Memory B cell (primary cell): Measurements from ENCODE around the gene KCND3.

Source experiments
- ATAC-seq: fragments of 150-1000 bp; cut with Tn5 transposase; 2 replicates; pipeline ENCODE4 v1.10.0; 2021; ENCODE audit warnings: low read depth, mild to moderate bottlenecking, moderate library complexity
- DNase-seq, 2 donors: peaks; one replicate each; pipeline ENCODE4 v3.0.0; 2022; ENCODE audit warnings: low spot score in 2 of 2
- H3K27ac Mint-ChIP-seq: one replicate; pipeline ENCODE4 v1.8.0; 2022; ENCODE audit warnings: mild to moderate bottlenecking, moderate library complexity, mixed read lengths
- H3K27me3 Mint-ChIP-seq: one replicate; pipeline ENCODE4 v1.8.0; 2022; ENCODE audit warnings: mixed read lengths
- H3K36me3 Mint-ChIP-seq: one replicate; pipeline ENCODE4 v1.8.0; 2022; ENCODE audit warnings: mild to moderate bottlenecking, mixed read lengths
- H3K4me1 Mint-ChIP-seq: one replicate; pipeline ENCODE4 v1.8.0; 2022; ENCODE audit warnings: mixed read lengths
- H3K4me3 Mint-ChIP-seq: one replicate; pipeline ENCODE4 v1.8.0; 2022; ENCODE audit warnings: mild to moderate bottlenecking, moderate library complexity, mixed read lengths
- H3K9me3 Mint-ChIP-seq: one replicate; pipeline ENCODE4 v1.8.0; 2022; ENCODE audit warnings: mixed read lengths

KCND3 gene

GRCh38 chr1:111882559-111882958, 106.9 kb downstream of the KCND3 start:
- DNase-seq: no peak
- peaks cover 16% of the 10 kb centered on the region for H3K27me3 Mint-ChIP-seq
- no peak for ATAC-seq

GRCh38 chr1:111880881-111881837, 108.3 kb downstream of the KCND3 start:
- Mint-ChIP-seq H3K9me3 (no peaks in the 10 kb centered on the region), H3K4me3 (no peak overlapping the region), H3K4me1 (peaks cover 15% of the 10 kb centered on the region), H3K36me3 (no peaks in the 10 kb centered on the region), H3K27me3 (peaks cover 19% of the 10 kb centered on the region), H3K27ac (no peak overlapping the region)
- DNase-seq: no peak
- ATAC-seq: no peak

More at GRCh38 chr1:111882559-111882958, 106.9 kb downstream of the KCND3 start:
- Mint-ChIP-seq H3K9me3 (no peaks in the 10 kb centered on the region), H3K27ac (no peak overlapping the region), H3K36me3 (no peaks in the 10 kb centered on the region), H3K4me3 (no peak overlapping the region), H3K4me1 (peaks cover 15% of the 10 kb centered on the region)

GRCh38 chr1:111879081-111879480, 110.4 kb downstream of the KCND3 start:
- DNase-seq: no peak
- no peak overlapping the region for H3K27ac Mint-ChIP-seq
- no peaks in the 10 kb centered on the region for H3K9me3 Mint-ChIP-seq
- peak overlapping the region; percentile 0 for H3K4me3 Mint-ChIP-seq
- no peak for ATAC-seq
- no peaks in the 10 kb centered on the region for H3K36me3 Mint-ChIP-seq
- peaks cover 17% of the 10 kb centered on the region for H3K27me3 Mint-ChIP-seq
- H3K4me1 Mint-ChIP-seq: peaks cover 15% of the 10 kb centered on the region

GRCh38 chr1:111878649-111879048, 110.8 kb downstream of the KCND3 start:
- H3K9me3 Mint-ChIP-seq: no peaks in the 10 kb centered on the region
- ATAC-seq (peak; percentile 97), DNase-seq (peak in 1 of 2 donors; percentile 11)
- H3K27me3 Mint-ChIP-seq: peaks cover 17% of the 10 kb centered on the region
- H3K4me3 Mint-ChIP-seq: no peak overlapping the region
- peaks cover 15% of the 10 kb centered on the region for H3K4me1 Mint-ChIP-seq
- H3K27ac Mint-ChIP-seq: no peak overlapping the region
- no peaks in the 10 kb centered on the region for H3K36me3 Mint-ChIP-seq

GRCh38 chr1:111878091-111878490, 111.4 kb downstream of the KCND3 start:
- H3K9me3 Mint-ChIP-seq: no peaks in the 10 kb centered on the region
- DNase-seq: no peak
- no peaks in the 10 kb centered on the region for H3K36me3 Mint-ChIP-seq
- ATAC-seq: no peak
- H3K4me1 Mint-ChIP-seq: peaks cover 15% of the 10 kb centered on the region
- peak overlapping the region; percentile 3 for H3K27ac Mint-ChIP-seq
- H3K27me3 Mint-ChIP-seq: peaks cover 15% of the 10 kb centered on the region
- H3K4me3 Mint-ChIP-seq: no peak overlapping the region

- Mint-ChIP-seq H3K4me3 (no peak overlapping the region), H3K27ac (no peak overlapping the region), H3K9me3 (no peaks in the 10 kb centered on the region), H3K4me1 (peaks cover 13% of the 10 kb centered on the region), H3K36me3 (no peaks in the 10 kb centered on the region), H3K27me3 (peaks cover 7% of the 10 kb centered on the region)
- DNase-seq: no peak
- ATAC-seq: no peak
These were observed 112.8 kb downstream of the KCND3 start for GRCh38 chr1:111876631-111877030.

GRCh38 chr1:111875640-111876039, 113.8 kb downstream of the KCND3 start:
- no peak overlapping the region for H3K4me3 Mint-ChIP-seq
- H3K27me3 Mint-ChIP-seq: peaks cover 4% of the 10 kb centered on the region

GRCh38 chr1:111873460-111874030, 115.9 kb downstream of the KCND3 start:
- Mint-ChIP-seq H3K4me1 (peaks cover 8% of the 10 kb centered on the region), H3K27me3 (peaks cover 6% of the 10 kb centered on the region), H3K4me3 (no peak overlapping the region), H3K27ac (no peak overlapping the region), H3K36me3 (no peaks in the 10 kb centered on the region), H3K9me3 (no peaks in the 10 kb centered on the region)
- DNase-seq: no peak
- no peak for ATAC-seq

More at GRCh38 chr1:111875640-111876039, 113.8 kb downstream of the KCND3 start:
- DNase-seq (no peak), ATAC-seq (no peak)
- Mint-ChIP-seq H3K36me3 (no peaks in the 10 kb centered on the region), H3K4me1 (peaks cover 13% of the 10 kb centered on the region), H3K9me3 (no peaks in the 10 kb centered on the region), H3K27ac (no peak overlapping the region)

- no peak overlapping the region for H3K27ac Mint-ChIP-seq
- no peaks in the 10 kb centered on the region for H3K4me1 Mint-ChIP-seq
- no peak overlapping the region for H3K4me3 Mint-ChIP-seq
- H3K9me3 Mint-ChIP-seq: no peaks in the 10 kb centered on the region
- no peak for DNase-seq
- no peak for ATAC-seq
- no peaks in the 10 kb centered on the region for H3K36me3 Mint-ChIP-seq
- peaks cover 4% of the 10 kb centered on the region for H3K27me3 Mint-ChIP-seq
These were observed 119.3 kb downstream of the KCND3 start for GRCh38 chr1:111870181-111870580.

- no peak overlapping the region for H3K4me3 Mint-ChIP-seq
- DNase-seq (no peak), ATAC-seq (no peak)
- H3K4me1 Mint-ChIP-seq: peaks cover 8% of the 10 kb centered on the region
- H3K27ac Mint-ChIP-seq: no peak overlapping the region
- H3K27me3 Mint-ChIP-seq: peaks cover 14% of the 10 kb centered on the region
- no peaks in the 10 kb centered on the region for H3K36me3 Mint-ChIP-seq
- no peaks in the 10 kb centered on the region for H3K9me3 Mint-ChIP-seq
These were observed 121.5 kb downstream of the KCND3 start for GRCh38 chr1:111867868-111868440.

- H3K36me3 Mint-ChIP-seq: no peaks in the 10 kb centered on the region
- no peak overlapping the region for H3K4me3 Mint-ChIP-seq
- no peak overlapping the region for H3K27ac Mint-ChIP-seq
- H3K4me1 Mint-ChIP-seq: peaks cover 8% of the 10 kb centered on the region
- H3K9me3 Mint-ChIP-seq: no peaks in the 10 kb centered on the region
- peak; percentile 34 for ATAC-seq
- DNase-seq: no peak
- H3K27me3 Mint-ChIP-seq: peaks cover 16% of the 10 kb centered on the region
These were observed 124.6 kb downstream of the KCND3 start for GRCh38 chr1:111864862-111865261.

GRCh38 chr1:111863401-111863800, 126.1 kb downstream of the KCND3 start:
- Mint-ChIP-seq H3K9me3 (no peaks in the 10 kb centered on the region), H3K4me1 (peaks cover 8% of the 10 kb centered on the region), H3K36me3 (no peaks in the 10 kb centered on the region), H3K27ac (no peak overlapping the region), H3K4me3 (no peak overlapping the region), H3K27me3 (peaks cover 17% of the 10 kb centered on the region)
- no peak for DNase-seq
- ATAC-seq: no peak

GRCh38 chr1:111862599-111862998, 126.9 kb downstream of the KCND3 start:
- Mint-ChIP-seq H3K4me1 (peaks cover 8% of the 10 kb centered on the region), H3K27ac (no peak overlapping the region), H3K36me3 (no peaks in the 10 kb centered on the region), H3K9me3 (no peaks in the 10 kb centered on the region), H3K4me3 (no peak overlapping the region), H3K27me3 (peaks cover 17% of the 10 kb centered on the region)
- ATAC-seq (no peak), DNase-seq (no peak)

- no peak overlapping the region for H3K4me3 Mint-ChIP-seq
- no peak overlapping the region for H3K27ac Mint-ChIP-seq
- H3K9me3 Mint-ChIP-seq: no peaks in the 10 kb centered on the region
- ATAC-seq: no peak
- H3K36me3 Mint-ChIP-seq: no peaks in the 10 kb centered on the region
- DNase-seq: no peak
- peaks cover 8% of the 10 kb centered on the region for H3K4me1 Mint-ChIP-seq
- peaks cover 19% of the 10 kb centered on the region for H3K27me3 Mint-ChIP-seq
These were observed 127.9 kb downstream of the KCND3 start for GRCh38 chr1:111861523-111861922.
